Activated CD4-positive, alpha-beta memory T cell treated with anti-CD3 and anti-CD28 coated beads, Interleukin-2, amount 10 ng/mL, durations not matched to agents 7 days and 5 days (primary cell): ENCODE measurements around the gene ONECUT1. TPM values are rescaled to one million over a fixed set of nuclear protein-coding genes. Genes with fewer than 3 reads are reported as not detected.
A peak's percentile ranks its signal among the peaks of the same experiment; 100 is the strongest.

Experiments used
- CTCF ChIA-PET: fragments of 350-600 bp; sonication (Branson Sonifier 250); formaldehyde crosslinking; loops from one replicate; lab custom pipeline; 2021; ENCODE audit warnings: antibody characterized with exemption, inconsistent platforms; lab: Charles Lee
- POLR2A ChIA-PET: fragments of 350-600 bp; sonication (Branson Sonifier 250); formaldehyde crosslinking; loops from one replicate; lab custom pipeline; 2021; ENCODE audit warnings: antibody characterized with exemption; lab: Charles Lee
- DNase-seq: peaks from one replicate; pipeline ENCODE4 v3.0.0-alpha.2; 2020
- H3K27ac Mint-ChIP-seq: one replicate; pipeline ENCODE4 v1.8.0; 2021; ENCODE audit warnings: mild to moderate bottlenecking, mixed read lengths
- H3K27me3 Mint-ChIP-seq: one replicate; pipeline ENCODE4 v1.8.0; 2021; ENCODE audit warnings: mixed read lengths
- H3K36me3 Mint-ChIP-seq: one replicate; pipeline ENCODE4 v1.8.0; 2021; ENCODE audit warnings: low read depth, mixed read lengths
- H3K4me1 Mint-ChIP-seq: one replicate; pipeline ENCODE4 v1.8.0; 2021; ENCODE audit warnings: mixed read lengths
- H3K4me3 Mint-ChIP-seq: one replicate; pipeline ENCODE4 v1.8.0; 2021; ENCODE audit warnings: mild to moderate bottlenecking, mixed read lengths
- H3K9me3 Mint-ChIP-seq: one replicate; pipeline ENCODE4 v1.8.0; 2021; ENCODE audit warnings: mixed read lengths
- total RNA-seq, 2 experiments: library from RNA; stranded (reverse); gene quantifications; one replicate each; pipeline ENCODE4 v1.2.3, GENCODE V29; 2021

Gene ONECUT1
- total RNA-seq, 2 experiments from 2014 or later: not detected

- no peaks in the 10 kb centered on the region for H3K27me3 Mint-ChIP-seq
- H3K27ac Mint-ChIP-seq: no peak overlapping the region
- ChIA-PET POLR2A (interaction anchor here (0.9 to 1.2 kb wide), 3 partner anchors 49 to 475 kb away, joined by 3 to 5 read pairs (median 3); partner anchors contain the start of gene ATOSA), CTCF (interaction anchor here (0.6 to 7.8 kb wide), 6 partner anchors 343 to 504 kb away, joined by 3 to 145 read pairs (median 4); no protein-coding TSS in a partner anchor)
- peaks cover 54% of the 10 kb centered on the region for H3K4me1 Mint-ChIP-seq
- DNase-seq: no peak
- no peak overlapping the region for H3K4me3 Mint-ChIP-seq
- no peaks in the 10 kb centered on the region for H3K9me3 Mint-ChIP-seq
- H3K36me3 Mint-ChIP-seq: no peaks in the 10 kb centered on the region
These were observed 58.2 kb downstream of the ONECUT1 start for GRCh38 chr15:52731732-52732470.

DNA sequence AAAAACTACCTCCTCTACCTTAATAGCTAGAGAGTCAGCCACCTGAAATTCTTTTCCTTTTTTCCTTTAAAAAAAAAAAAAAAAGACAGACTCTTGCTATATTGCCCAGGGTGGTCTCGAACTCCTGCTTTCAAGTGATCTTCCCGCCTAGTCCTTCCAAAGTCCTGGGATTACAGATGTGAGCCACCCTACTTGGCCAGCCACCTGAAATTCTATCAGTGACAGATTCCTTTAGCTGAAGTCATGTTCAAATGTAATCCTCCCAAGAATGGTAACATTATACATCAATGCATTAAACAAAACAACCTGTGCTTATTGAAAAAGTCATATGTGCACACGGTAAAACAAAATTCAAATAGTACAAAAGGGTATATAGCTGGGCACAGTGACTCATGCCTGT is 59.1 kb downstream of the ONECUT1 start:
- H3K27me3 Mint-ChIP-seq: no peaks in the 10 kb centered on the region
- H3K4me3 Mint-ChIP-seq: no peak overlapping the region
- no peak for DNase-seq
- no peaks in the 10 kb centered on the region for H3K36me3 Mint-ChIP-seq
- peaks cover 54% of the 10 kb centered on the region for H3K4me1 Mint-ChIP-seq
- CTCF ChIA-PET: interaction anchor here (0.6 to 7.8 kb wide), 6 partner anchors 278 to 503 kb away, joined by 3 to 145 read pairs (median 4); no protein-coding TSS in a partner anchor
- H3K27ac Mint-ChIP-seq: peak overlapping the region; percentile 21
- POLR2A ChIA-PET: interaction anchor here (0.9 to 1.2 kb wide), 3 partner anchors 48 to 474 kb away, joined by 3 to 5 read pairs (median 3); partner anchors contain the start of gene ATOSA
- no peaks in the 10 kb centered on the region for H3K9me3 Mint-ChIP-seq

GRCh38 chr15:52730594-52730993 is 59.5 kb downstream of the ONECUT1 start:
- ChIA-PET POLR2A (interaction anchor here (0.9 to 1.3 kb wide), 3 partner anchors 47 to 52 kb away, joined by 3 to 5 read pairs (median 5); partner anchors contain the start of gene ATOSA), CTCF (interaction anchor here (1.2 to 7.8 kb wide), 4 partner anchors 400 to 503 kb away, joined by 3 to 145 read pairs (median 11); no protein-coding TSS in a partner anchor)
- no peak for DNase-seq
- H3K36me3 Mint-ChIP-seq: no peaks in the 10 kb centered on the region
- no peaks in the 10 kb centered on the region for H3K27me3 Mint-ChIP-seq
- H3K27ac Mint-ChIP-seq: peak overlapping the region; percentile 50
- no peak overlapping the region for H3K4me3 Mint-ChIP-seq
- H3K4me1 Mint-ChIP-seq: peaks cover 54% of the 10 kb centered on the region
- H3K9me3 Mint-ChIP-seq: no peaks in the 10 kb centered on the region

GRCh38 chr15:52730173-52730572 is 60.0 kb downstream of the ONECUT1 start:
- Mint-ChIP-seq H3K4me1 (peaks cover 51% of the 10 kb centered on the region), H3K27ac (peak overlapping the region; percentile 50), H3K9me3 (no peaks in the 10 kb centered on the region), H3K27me3 (no peaks in the 10 kb centered on the region), H3K36me3 (no peaks in the 10 kb centered on the region), H3K4me3 (no peak overlapping the region)
- CTCF ChIA-PET: interaction anchor here (1.1 to 7.8 kb wide), 4 partner anchors 397 to 474 kb away, joined by 3 to 145 read pairs (median 11); no protein-coding TSS in a partner anchor
- DNase-seq: peak; percentile 60
- POLR2A ChIA-PET: interaction anchor here (1.2 to 1.3 kb wide), 2 partner anchors 51 to 202 kb away, joined by 4 to 5 read pairs; partner anchors contain the start of genes ATOSA and MYO5A

DNA sequence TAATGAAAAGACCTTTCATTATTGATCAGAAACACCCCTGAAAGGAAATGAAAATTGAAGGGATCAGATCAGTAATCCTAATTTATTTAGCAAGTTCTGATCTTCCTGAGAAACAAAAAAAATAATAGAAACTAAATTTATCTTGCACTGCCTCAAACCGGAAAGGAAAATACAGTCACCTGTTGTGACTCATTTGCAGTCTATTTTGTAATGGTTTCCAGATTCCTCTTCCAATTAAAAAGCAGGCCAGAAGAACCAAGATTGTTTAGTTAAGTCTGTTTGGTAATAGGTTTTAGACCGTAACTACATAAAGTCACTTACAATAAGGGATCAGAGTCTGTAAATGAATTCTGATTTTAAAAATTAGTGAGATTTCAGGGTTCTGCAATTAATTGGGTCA is 61.2 kb downstream of the ONECUT1 start:
- Mint-ChIP-seq H3K9me3 (no peaks in the 10 kb centered on the region), H3K36me3 (no peaks in the 10 kb centered on the region), H3K27me3 (no peaks in the 10 kb centered on the region), H3K27ac (no peak overlapping the region), H3K4me3 (no peak overlapping the region), H3K4me1 (peaks cover 41% of the 10 kb centered on the region)
- DNase-seq: no peak
- POLR2A ChIA-PET: interaction anchor here (1.2 kb wide), 1 partner anchor 201 kb away, joined by 4 read pairs; the partner anchor contains the start of gene MYO5A
- CTCF ChIA-PET: interaction anchor here (3.2 to 7.8 kb wide), 2 partner anchors 398 to 473 kb away, joined by 17 to 145 read pairs; no protein-coding TSS in a partner anchor

DNA sequence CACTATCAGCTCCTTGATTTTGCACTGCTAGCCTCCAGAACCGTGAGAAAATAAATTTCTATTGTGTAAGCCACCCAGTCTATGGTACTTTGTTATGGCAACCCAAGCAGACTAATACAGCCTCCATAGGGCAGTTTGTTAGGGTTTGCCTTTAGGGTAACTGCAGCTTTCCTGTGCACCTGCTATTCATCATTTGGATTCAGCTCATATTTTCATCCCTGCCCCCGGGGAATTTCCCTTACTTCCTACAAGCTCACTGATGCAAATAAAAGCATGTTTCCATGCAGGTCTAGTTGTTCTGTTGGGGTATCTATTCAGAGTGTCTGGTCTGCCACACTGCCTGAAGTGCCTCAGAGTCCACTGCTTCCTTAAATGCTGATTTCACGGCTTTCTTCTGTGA is 62.3 kb downstream of the ONECUT1 start:
- no peaks in the 10 kb centered on the region for H3K27me3 Mint-ChIP-seq
- DNase-seq: no peak
- no peaks in the 10 kb centered on the region for H3K9me3 Mint-ChIP-seq
- ChIA-PET CTCF (interaction anchor here (1.5 kb wide), 1 partner anchor 8 kb away, joined by 3 read pairs; no protein-coding TSS in a partner anchor), POLR2A (no interaction called here)
- no peak overlapping the region for H3K27ac Mint-ChIP-seq
- H3K4me3 Mint-ChIP-seq: no peak overlapping the region
- H3K36me3 Mint-ChIP-seq: no peaks in the 10 kb centered on the region
- peaks cover 31% of the 10 kb centered on the region for H3K4me1 Mint-ChIP-seq

DNA sequence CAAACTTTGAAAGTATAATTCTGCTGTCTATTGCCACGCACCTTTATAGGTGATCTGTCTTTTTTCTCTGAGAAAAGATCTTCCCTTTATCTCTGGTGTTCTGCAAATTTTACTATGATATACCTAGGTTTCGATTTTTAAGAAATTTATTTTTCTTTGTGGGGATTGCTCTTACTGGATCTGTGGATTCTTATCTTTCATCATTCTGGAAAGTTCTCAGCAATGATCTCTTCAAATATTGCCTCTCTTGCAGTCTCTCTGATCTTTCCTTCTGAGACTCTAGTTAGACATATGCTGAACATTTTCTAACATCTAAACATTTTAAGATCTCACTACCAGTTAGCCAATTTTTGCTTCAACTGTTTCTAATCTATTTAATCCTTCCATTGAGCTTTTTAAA is 63.9 kb downstream of the ONECUT1 start:
- Mint-ChIP-seq H3K27ac (no peak overlapping the region), H3K27me3 (no peaks in the 10 kb centered on the region), H3K4me3 (no peak overlapping the region), H3K9me3 (no peaks in the 10 kb centered on the region), H3K4me1 (peaks cover 21% of the 10 kb centered on the region), H3K36me3 (no peaks in the 10 kb centered on the region)
- POLR2A ChIA-PET: no interaction called here
- CTCF ChIA-PET: interaction anchor here (1.5 kb wide), 1 partner anchor 10 kb away, joined by 3 read pairs; no protein-coding TSS in a partner anchor
- DNase-seq: no peak

- CTCF ChIA-PET: interaction anchor here (1.1 kb wide), 1 partner anchor 462 kb away, joined by 3 read pairs; no protein-coding TSS in a partner anchor
- POLR2A ChIA-PET: no interaction called here
These were observed 71.6 kb downstream of the ONECUT1 start for GRCh38 chr15:52718551-52718950.

GRCh38 chr15:52717924-52718323 is 72.2 kb downstream of the ONECUT1 start:
- Mint-ChIP-seq H3K27me3 (no peaks in the 10 kb centered on the region), H3K4me1 (no peaks in the 10 kb centered on the region), H3K36me3 (no peaks in the 10 kb centered on the region), H3K9me3 (no peaks in the 10 kb centered on the region), H3K27ac (no peak overlapping the region), H3K4me3 (no peak overlapping the region)
- POLR2A ChIA-PET: no interaction called here
- DNase-seq: no peak
- CTCF ChIA-PET: interaction anchor here (1.1 kb wide), 1 partner anchor 461 kb away, joined by 3 read pairs; no protein-coding TSS in a partner anchor

More at GRCh38 chr15:52718551-52718950, 71.6 kb downstream of the ONECUT1 start:
- DNase-seq: no peak
- Mint-ChIP-seq H3K27me3 (no peaks in the 10 kb centered on the region), H3K27ac (no peak overlapping the region), H3K9me3 (no peaks in the 10 kb centered on the region), H3K36me3 (no peaks in the 10 kb centered on the region), H3K4me1 (no peaks in the 10 kb centered on the region), H3K4me3 (no peak overlapping the region)

DNA sequence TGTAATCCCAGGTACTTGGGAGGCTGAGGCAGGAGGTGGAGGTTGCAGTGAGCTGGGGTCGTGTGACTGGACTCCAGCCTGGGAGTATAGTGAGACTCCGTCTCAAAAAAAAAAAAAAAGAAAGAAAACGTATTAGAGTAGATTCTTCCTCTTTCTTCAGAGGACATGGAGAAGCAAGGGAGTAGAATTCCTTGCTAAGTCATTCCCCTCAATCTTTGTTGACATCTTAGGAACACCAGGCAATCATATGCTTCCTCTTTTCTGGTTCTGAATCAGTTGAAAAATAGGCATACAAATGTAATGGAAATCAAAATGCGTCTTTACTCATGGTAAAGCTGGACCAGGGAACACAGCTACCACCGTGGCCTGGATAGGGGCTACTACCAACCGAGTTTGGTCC is 72.7 kb downstream of the ONECUT1 start:
- Mint-ChIP-seq H3K27me3 (no peaks in the 10 kb centered on the region), H3K4me3 (no peak overlapping the region), H3K9me3 (no peaks in the 10 kb centered on the region), H3K27ac (no peak overlapping the region), H3K36me3 (no peaks in the 10 kb centered on the region), H3K4me1 (no peaks in the 10 kb centered on the region)
- POLR2A ChIA-PET: no interaction called here
- CTCF ChIA-PET: no interaction called here
- no peak for DNase-seq

DNA sequence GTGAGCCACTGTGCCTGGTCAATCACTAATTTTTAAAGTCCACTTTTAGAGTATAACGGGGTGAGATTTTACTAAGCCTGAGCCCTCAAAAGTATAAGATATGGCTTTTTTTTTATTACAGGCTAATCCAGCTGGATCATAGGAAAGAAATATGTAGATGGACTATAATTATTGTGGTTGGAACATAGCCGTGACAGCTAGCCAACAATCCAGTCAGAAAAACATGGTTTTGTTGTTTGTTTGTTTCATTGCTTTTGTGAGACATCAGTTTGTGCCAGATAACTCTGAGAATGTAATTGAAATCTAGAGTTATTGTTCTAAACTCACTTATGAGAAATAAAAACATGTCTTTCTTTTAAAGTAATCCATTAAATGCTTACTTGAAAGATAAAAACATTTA is 73.6 kb downstream of the ONECUT1 start:
- POLR2A ChIA-PET: no interaction called here
- no peak overlapping the region for H3K4me3 Mint-ChIP-seq

GRCh38 chr15:52715411-52715810 is 74.7 kb downstream of the ONECUT1 start:
- H3K36me3 Mint-ChIP-seq: no peaks in the 10 kb centered on the region
- no peak overlapping the region for H3K4me3 Mint-ChIP-seq
- peaks cover 3% of the 10 kb centered on the region for H3K4me1 Mint-ChIP-seq
- CTCF ChIA-PET: no interaction called here
- H3K9me3 Mint-ChIP-seq: no peaks in the 10 kb centered on the region
- POLR2A ChIA-PET: no interaction called here
- DNase-seq: no peak
- no peaks in the 10 kb centered on the region for H3K27me3 Mint-ChIP-seq
- no peak overlapping the region for H3K27ac Mint-ChIP-seq

More for the DNA sequence above, 73.6 kb downstream of the ONECUT1 start:
- no peaks in the 10 kb centered on the region for H3K9me3 Mint-ChIP-seq
- no peaks in the 10 kb centered on the region for H3K36me3 Mint-ChIP-seq
- H3K27ac Mint-ChIP-seq: no peak overlapping the region
- CTCF ChIA-PET: no interaction called here
- no peak for DNase-seq
- H3K27me3 Mint-ChIP-seq: no peaks in the 10 kb centered on the region
- H3K4me1 Mint-ChIP-seq: no peaks in the 10 kb centered on the region

DNA sequence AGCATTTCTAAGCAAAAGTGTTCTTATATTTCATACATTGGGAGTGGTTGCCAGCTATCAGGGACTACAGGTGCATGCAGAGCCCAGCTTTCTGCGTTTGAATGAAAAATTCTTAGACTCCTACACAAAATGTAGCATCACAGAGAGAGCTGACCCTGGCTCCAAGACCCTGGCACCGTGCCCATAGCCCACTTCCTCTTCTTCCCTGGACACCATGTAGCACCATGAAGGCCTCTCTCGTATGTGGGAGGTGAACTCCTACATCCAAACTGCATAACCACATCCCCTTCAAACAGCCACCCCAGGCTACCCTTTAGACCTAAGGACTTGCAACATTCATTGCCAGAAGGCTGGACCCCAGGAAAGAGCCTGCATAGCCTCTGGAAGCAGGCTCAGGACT is 75.2 kb downstream of the ONECUT1 start:
- Mint-ChIP-seq H3K27ac (no peak overlapping the region), H3K36me3 (no peaks in the 10 kb centered on the region), H3K27me3 (no peaks in the 10 kb centered on the region), H3K4me1 (peaks cover 5% of the 10 kb centered on the region), H3K9me3 (no peaks in the 10 kb centered on the region), H3K4me3 (no peak overlapping the region)
- ChIA-PET CTCF (no interaction called here), POLR2A (no interaction called here)
- no peak for DNase-seq
